Measurements from ENCODE around the gene FAM161A.
"Not testable (repeated sequence)": the region's sequence is repeated elsewhere in the genome, so short reads cannot be mapped to it uniquely, and the experiment has no call there.

Gene FAM161A, protein sequence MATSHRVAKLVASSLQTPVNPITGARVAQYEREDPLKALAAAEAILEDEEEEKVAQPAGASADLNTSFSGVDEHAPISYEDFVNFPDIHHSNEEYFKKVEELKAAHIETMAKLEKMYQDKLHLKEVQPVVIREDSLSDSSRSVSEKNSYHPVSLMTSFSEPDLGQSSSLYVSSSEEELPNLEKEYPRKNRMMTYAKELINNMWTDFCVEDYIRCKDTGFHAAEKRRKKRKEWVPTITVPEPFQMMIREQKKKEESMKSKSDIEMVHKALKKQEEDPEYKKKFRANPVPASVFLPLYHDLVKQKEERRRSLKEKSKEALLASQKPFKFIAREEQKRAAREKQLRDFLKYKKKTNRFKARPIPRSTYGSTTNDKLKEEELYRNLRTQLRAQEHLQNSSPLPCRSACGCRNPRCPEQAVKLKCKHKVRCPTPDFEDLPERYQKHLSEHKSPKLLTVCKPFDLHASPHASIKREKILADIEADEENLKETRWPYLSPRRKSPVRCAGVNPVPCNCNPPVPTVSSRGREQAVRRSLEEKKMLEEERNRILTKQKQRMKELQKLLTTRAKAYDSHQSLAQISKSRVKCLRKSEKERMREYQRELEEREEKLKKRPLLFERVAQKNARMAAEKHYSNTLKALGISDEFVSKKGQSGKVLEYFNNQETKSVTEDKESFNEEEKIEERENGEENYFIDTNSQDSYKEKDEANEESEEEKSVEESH

GRCh38 chr2:61853847-61854563, at the start of gene FAM161A:
Gene FAM161A, minus strand, starts transcription at chr2:61854060. Its CDS starts 19 bp downstream, at chr2:61854041.
- no peaks in the 10 kb centered on the region for H3K4me1 ChIP-seq (ENCODE audit: control insufficient read depth, insufficient read depth, low read length)
- H3K4me3 ChIP-seq (ENCODE audit: low read depth, low read length) = peak within 1 kb of the TSS; percentile 96
- no peaks in the 10 kb centered on the region for H3K36me3 ChIP-seq (ENCODE audit: control insufficient read depth, insufficient read depth, low read length)
- no peaks in the 10 kb centered on the region for H3K27me3 ChIP-seq (ENCODE audit: control insufficient read depth, insufficient read depth, low read length)
- peak within 1 kb of the TSS; percentile 81 for H3K9ac ChIP-seq (ENCODE audit: low read depth, low read length)
- no peaks in the 10 kb centered on the region for H3K9me3 ChIP-seq (ENCODE audit: control insufficient read depth, insufficient read depth, low read length)

DNA sequence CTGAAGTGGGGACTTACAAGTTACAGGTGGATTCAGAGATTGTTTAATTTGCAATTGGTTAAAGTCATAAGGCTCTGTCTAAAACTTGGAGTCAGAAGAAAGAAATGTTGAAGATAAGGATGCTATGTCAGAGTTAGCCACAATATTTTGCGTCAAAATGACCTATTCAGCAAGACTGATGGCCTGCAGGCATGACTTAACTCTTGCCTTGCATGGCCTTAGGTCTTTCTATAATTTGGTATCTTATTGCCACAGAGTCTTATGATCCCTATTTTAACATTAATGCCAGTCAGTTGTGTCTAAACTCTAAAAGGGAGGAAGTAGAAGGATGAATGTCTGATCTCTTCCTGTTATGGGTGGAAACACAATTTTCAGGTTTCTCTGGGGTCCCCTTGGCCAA, 46.4 kb upstream of the FAM161A start:
- Histone ChIP-seq H3K4me1 (ENCODE audit: control insufficient read depth, insufficient read depth, low read length) (no peaks in the 10 kb centered on the region), H3K27me3 (ENCODE audit: control insufficient read depth, insufficient read depth, low read length) (no peaks in the 10 kb centered on the region), H3K4me3 (ENCODE audit: low read depth, low read length) (no peak overlapping the region), H3K9ac (ENCODE audit: low read depth, low read length) (no peak overlapping the region), H3K9me3 (ENCODE audit: control insufficient read depth, insufficient read depth, low read length) (no peaks in the 10 kb centered on the region), H3K36me3 (ENCODE audit: control insufficient read depth, insufficient read depth, low read length) (no peaks in the 10 kb centered on the region)

DNA sequence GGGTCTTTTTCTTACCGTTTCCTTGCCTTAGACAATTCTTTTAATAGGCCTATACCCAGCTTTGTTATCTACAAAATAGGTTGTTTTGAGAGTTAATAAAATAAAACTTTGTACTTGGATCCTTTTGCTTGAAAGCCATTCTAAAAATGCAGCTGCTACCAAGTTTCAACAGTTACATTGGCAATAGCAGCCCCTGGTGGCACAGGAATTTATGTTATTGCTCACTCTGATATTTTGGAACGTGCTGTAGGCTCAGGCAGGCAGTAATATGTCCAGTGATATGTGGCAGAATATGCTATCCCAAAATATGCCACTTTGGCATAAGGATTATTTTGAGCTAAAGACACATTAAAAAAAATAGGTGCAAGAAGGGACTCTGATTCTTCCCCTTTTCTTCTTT, 45.0 kb upstream of the FAM161A start:
- no peaks in the 10 kb centered on the region for H3K36me3 ChIP-seq (ENCODE audit: control insufficient read depth, insufficient read depth, low read length)
- H3K4me1 ChIP-seq (ENCODE audit: control insufficient read depth, insufficient read depth, low read length) = no peaks in the 10 kb centered on the region
- no peak overlapping the region for H3K9ac ChIP-seq (ENCODE audit: low read depth, low read length)
- no peaks in the 10 kb centered on the region for H3K9me3 ChIP-seq (ENCODE audit: control insufficient read depth, insufficient read depth, low read length)
- H3K4me3 ChIP-seq (ENCODE audit: low read depth, low read length) = no peak overlapping the region
- H3K27me3 ChIP-seq (ENCODE audit: control insufficient read depth, insufficient read depth, low read length) = no peaks in the 10 kb centered on the region

DNA sequence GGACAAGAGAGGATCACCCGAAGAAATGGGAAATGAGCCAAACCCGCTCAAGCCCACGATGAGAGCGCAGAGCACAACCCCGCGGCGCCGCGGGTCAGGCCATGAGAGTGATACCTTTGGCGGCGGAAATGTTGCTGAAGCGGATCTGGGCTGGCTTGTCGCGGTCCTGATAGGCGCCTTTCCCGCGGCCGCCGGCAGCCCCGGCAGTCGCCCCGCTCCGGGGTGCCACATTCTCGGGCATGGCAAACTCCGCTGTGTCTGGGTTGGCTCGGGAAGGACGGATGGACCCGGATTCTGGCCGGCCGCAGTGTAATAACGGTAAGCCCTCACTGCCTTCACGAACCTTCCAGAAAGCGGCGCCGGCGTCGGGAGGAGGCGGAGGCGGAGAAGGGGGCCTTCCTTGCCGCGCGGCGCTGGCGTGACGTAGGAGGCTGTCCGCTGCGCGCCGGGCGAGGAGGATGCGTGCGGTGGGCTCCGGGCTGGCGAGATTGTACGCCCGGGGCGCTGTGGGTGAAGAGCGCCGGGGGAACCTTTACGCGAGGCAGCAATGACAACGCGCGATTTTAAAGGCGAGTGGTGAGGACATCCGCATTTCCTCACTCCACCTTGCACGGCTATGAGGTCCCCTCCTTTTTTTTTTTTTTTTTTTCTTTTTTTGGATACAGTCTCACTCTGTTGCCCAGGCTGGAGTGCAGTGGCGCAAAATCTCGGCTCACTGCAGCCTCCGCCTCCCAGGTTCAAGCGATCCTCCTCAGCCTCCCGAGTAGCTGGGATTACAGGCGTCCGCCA, 34.6 kb upstream of the FAM161A start, which contains the start of gene CCT4:
Gene CCT4, minus strand, starts transcription at position 390 of the 789 bp plus-strand sequence. Its CDS starts 149 bp downstream, at position 241.
- Histone ChIP-seq H3K9ac (ENCODE audit: low read depth, low read length) (peak within 1 kb of the TSS; percentile 98), H3K36me3 (ENCODE audit: control insufficient read depth, insufficient read depth, low read length) (peaks cover 14% of the 10 kb centered on the region)

DNA sequence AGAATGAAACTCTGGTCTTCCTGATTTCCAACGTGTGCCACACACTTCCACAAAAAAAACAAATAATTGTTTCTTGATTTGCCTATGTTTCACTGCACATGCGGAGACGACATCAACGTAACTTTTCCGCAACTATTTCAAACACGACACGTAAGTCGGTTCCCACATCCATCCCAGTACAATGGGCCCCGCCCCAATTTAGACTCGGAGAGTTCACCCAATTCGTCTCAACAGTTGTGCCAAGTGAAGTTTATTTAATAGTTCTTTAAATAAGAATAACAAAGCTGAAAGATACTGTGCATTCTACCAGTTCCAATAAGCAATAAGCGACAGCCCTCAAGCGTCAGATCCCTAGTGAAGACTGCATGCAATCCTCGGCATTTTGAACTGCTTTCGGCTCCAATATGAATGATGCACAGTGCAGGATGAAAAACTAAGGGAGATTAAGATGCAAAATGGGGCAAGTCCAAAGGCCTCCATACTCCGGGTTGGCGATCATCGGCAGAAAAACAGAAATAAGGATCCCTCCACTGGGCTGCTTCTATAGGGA, 33.9 kb upstream of the FAM161A start:
- H3K36me3 ChIP-seq (ENCODE audit: control insufficient read depth, insufficient read depth, low read length) = peaks cover 19% of the 10 kb centered on the region
- peaks cover 2% of the 10 kb centered on the region for H3K4me1 ChIP-seq (ENCODE audit: control insufficient read depth, insufficient read depth, low read length)
- no peaks in the 10 kb centered on the region for H3K27me3 ChIP-seq (ENCODE audit: control insufficient read depth, insufficient read depth, low read length)
- peak overlapping the region; percentile 64 for H3K4me3 ChIP-seq (ENCODE audit: low read depth, low read length)
- peak overlapping the region; percentile 98 for H3K9ac ChIP-seq (ENCODE audit: low read depth, low read length)
- H3K9me3 ChIP-seq (ENCODE audit: control insufficient read depth, insufficient read depth, low read length) = no peaks in the 10 kb centered on the region

More for the DNA sequence above, 34.6 kb upstream of the FAM161A start, which contains the start of gene CCT4:
- Histone ChIP-seq H3K4me1 (ENCODE audit: control insufficient read depth, insufficient read depth, low read length) (peaks cover 2% of the 10 kb centered on the region), H3K9me3 (ENCODE audit: control insufficient read depth, insufficient read depth, low read length) (no peaks in the 10 kb centered on the region), H3K4me3 (ENCODE audit: low read depth, low read length) (peak within 1 kb of the TSS; percentile 64), H3K27me3 (ENCODE audit: control insufficient read depth, insufficient read depth, low read length) (no peaks in the 10 kb centered on the region)

- H3K9ac ChIP-seq (ENCODE audit: low read depth, low read length) = no peak overlapping the region
- peaks cover 23% of the 10 kb centered on the region for H3K36me3 ChIP-seq (ENCODE audit: control insufficient read depth, insufficient read depth, low read length)
- H3K27me3 ChIP-seq (ENCODE audit: control insufficient read depth, insufficient read depth, low read length) = no peaks in the 10 kb centered on the region
- no peaks in the 10 kb centered on the region for H3K9me3 ChIP-seq (ENCODE audit: control insufficient read depth, insufficient read depth, low read length)
- peak overlapping the region; percentile 64 for H3K4me3 ChIP-seq (ENCODE audit: low read depth, low read length)
- H3K4me1 ChIP-seq (ENCODE audit: control insufficient read depth, insufficient read depth, low read length) = peaks cover 2% of the 10 kb centered on the region
Observed at GRCh38 chr2:61885896-61886603, 32.2 kb upstream of the FAM161A start.

- Histone ChIP-seq H3K36me3 (ENCODE audit: control insufficient read depth, insufficient read depth, low read length) (peaks cover 48% of the 10 kb centered on the region), H3K4me1 (ENCODE audit: control insufficient read depth, insufficient read depth, low read length) (peaks cover 2% of the 10 kb centered on the region), H3K27me3 (ENCODE audit: control insufficient read depth, insufficient read depth, low read length) (no peaks in the 10 kb centered on the region), H3K4me3 (ENCODE audit: low read depth, low read length) (no peak overlapping the region), H3K9me3 (ENCODE audit: control insufficient read depth, insufficient read depth, low read length) (no peaks in the 10 kb centered on the region), H3K9ac (ENCODE audit: low read depth, low read length) (no peak overlapping the region)
Observed at GRCh38 chr2:61882850-61883249, 29.0 kb upstream of the FAM161A start.

DNA sequence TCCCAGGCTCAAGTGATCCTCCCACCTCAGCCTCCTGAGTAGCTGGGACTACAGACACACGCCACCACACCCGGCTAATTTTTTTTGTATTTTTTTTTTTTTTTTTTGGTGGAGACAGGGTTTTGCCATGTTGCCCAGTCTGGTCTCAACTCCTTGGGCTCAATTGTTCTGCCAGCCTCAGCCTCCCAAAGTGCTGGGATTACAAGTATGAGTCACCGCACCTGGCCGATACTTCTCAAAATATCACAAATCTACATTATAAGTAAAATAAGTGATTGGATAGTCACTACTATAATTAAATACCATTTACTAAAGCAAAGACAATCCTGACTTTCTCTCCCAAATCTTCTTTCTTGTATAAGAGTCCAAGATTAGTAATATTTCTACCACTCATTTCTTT, 25.5 kb upstream of the FAM161A start:
- H3K4me3 ChIP-seq (ENCODE audit: low read depth, low read length); H3K27me3 ChIP-seq (ENCODE audit: control insufficient read depth, insufficient read depth, low read length); H3K9ac ChIP-seq (ENCODE audit: low read depth, low read length); H3K4me1 ChIP-seq (ENCODE audit: control insufficient read depth, insufficient read depth, low read length); H3K9me3 ChIP-seq (ENCODE audit: control insufficient read depth, insufficient read depth, low read length): not testable (repeated sequence)
- peaks cover 60% of the 10 kb centered on the region for H3K36me3 ChIP-seq (ENCODE audit: control insufficient read depth, insufficient read depth, low read length)

- Histone ChIP-seq H3K36me3 (ENCODE audit: control insufficient read depth, insufficient read depth, low read length) (peaks cover 60% of the 10 kb centered on the region), H3K9me3 (ENCODE audit: control insufficient read depth, insufficient read depth, low read length) (no peaks in the 10 kb centered on the region), H3K4me1 (ENCODE audit: control insufficient read depth, insufficient read depth, low read length) (no peaks in the 10 kb centered on the region), H3K9ac (ENCODE audit: low read depth, low read length) (no peak overlapping the region), H3K4me3 (ENCODE audit: low read depth, low read length) (no peak overlapping the region), H3K27me3 (ENCODE audit: control insufficient read depth, insufficient read depth, low read length) (no peaks in the 10 kb centered on the region)
Observed at GRCh38 chr2:61878761-61879160, 24.9 kb upstream of the FAM161A start.

DNA sequence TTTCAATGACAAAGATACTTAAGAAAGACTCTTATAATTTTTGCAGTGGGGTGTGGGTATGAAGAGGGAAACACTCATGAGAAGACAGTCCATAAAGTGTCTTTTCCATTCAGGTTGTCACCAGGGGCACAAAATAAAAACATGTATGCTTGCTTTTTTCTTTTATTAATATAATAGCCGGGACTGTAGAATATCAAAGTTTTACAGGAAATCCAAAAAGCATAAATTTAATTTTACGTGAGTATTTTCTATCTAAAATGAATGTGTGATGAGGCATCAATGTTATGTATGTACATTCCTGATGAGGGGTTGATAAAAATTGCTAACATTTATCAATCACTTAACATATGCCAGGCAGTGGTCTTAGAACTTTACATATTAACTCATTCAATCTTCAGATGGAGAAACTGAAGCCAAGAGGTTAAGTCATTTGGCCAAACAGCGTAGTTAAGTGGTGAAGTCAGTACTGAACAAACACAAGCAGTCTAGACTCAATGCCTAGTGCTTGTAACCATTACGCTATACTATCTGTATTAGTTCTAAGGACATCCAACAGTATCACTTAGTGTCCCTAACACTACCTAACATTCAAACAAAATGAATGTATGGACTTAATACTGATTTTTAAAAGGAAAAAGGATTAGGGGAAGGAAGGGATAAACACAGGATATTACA, 23.8 kb upstream of the FAM161A start:
- no peaks in the 10 kb centered on the region for H3K27me3 ChIP-seq (ENCODE audit: control insufficient read depth, insufficient read depth, low read length)
- H3K9ac ChIP-seq (ENCODE audit: low read depth, low read length) = no peak overlapping the region
- H3K9me3 ChIP-seq (ENCODE audit: control insufficient read depth, insufficient read depth, low read length) = no peaks in the 10 kb centered on the region
- H3K36me3 ChIP-seq (ENCODE audit: control insufficient read depth, insufficient read depth, low read length) = peaks cover 58% of the 10 kb centered on the region
- H3K4me1 ChIP-seq (ENCODE audit: control insufficient read depth, insufficient read depth, low read length) = no peaks in the 10 kb centered on the region
- no peak overlapping the region for H3K4me3 ChIP-seq (ENCODE audit: low read depth, low read length)
